GM11168 (cell line): ENCODE results near the gene DDX54.

Source experiments
- in situ Hi-C: fragments of 300-500 bp; cut with MboI; formaldehyde crosslinking; loops from one replicate; pipeline ENCODE4 v1.12.0; 2022; ENCODE audit warnings: low sequenced_read_pairs; ENCODE audit not compliant: unreplicated experiment

DDX54 gene

DNA sequence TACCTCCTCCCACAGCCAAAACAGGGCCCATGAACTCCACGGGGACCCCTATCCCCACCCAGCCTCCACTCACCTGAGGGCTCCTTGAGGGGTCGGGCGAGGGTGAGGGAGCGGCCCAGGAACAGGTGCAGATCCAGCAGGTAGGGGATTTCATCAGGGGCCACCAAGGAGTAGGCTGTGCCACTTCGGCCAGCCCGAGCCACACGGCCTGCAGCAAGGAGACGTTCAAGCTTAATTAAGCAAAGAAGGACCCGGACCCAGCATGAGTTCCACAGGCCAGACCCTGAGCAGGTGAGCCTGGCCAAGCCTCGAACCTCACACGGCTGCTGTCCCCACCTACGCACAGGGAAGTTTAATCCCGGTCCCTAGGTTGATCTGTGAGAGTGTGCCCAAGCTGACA lies 15.6 kb downstream of the DDX54 start:
- in situ Hi-C loops, result no loop called here

DNA sequence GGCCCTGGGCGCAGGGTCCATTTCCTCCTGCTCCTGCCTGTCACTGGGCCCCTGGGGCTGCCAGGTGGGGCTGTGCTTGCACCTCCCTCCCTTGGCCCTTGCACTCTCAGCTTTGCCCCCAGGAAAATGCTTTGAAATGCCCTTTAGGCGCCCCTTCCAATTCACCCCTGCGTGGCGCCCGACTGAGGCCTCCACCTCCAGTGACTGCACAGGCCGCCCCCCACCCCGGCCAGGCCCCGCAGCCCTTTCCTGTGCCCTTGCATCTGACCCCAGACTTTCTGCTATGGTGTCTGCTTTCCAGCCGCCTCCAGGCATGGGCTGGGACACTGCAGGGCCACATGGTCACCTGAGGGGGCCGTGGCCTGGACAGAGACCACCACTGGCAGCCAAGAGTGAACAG lies 17.4 kb downstream of the DDX54 start:
- in situ Hi-C loops, result no loop called here

DNA sequence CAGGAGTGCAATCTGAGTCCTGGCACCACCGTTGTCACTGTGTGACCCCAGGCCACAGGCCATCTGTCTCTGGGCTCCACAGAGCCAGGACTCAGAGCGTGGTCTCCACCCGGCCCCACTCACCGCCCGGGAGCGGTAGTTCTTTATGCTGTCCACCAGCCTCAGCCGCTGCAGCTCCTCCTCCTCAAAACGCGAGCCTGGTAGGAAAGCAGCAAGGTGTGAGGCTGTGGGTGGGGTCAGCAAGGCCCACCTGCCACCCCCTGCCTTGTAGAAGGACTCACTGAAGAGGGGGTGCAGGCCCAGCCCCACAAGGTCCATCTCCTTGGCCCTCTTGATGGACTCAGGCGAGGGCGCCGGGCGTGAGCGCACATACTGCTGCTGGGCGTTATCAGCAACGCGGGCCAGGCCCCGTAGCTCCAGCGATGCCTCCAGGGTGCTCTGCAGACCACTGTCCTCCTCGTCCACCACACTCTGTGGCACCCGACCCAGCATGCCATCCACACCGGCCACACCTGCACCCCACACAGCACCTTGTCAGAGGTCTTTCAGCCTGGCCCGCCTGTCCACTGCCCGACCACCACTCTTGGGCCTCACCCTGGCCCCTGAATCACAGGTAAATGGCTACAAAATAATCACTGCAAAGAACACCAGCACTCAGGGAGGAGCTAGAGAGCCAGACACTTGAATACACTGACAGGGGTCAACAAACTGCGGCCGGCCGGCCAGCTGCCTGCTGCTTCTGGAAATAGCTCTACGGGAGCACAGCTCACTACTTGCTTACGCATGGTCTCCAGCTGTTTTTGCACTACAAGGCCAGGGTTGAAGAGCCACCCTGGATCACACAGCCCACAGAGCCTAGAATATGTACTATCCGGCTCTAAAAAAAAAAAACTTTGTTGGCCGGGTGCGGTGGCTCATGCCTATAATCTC lies 19.5 kb downstream of the DDX54 start:
- in situ Hi-C loops, result no loop called here

DNA sequence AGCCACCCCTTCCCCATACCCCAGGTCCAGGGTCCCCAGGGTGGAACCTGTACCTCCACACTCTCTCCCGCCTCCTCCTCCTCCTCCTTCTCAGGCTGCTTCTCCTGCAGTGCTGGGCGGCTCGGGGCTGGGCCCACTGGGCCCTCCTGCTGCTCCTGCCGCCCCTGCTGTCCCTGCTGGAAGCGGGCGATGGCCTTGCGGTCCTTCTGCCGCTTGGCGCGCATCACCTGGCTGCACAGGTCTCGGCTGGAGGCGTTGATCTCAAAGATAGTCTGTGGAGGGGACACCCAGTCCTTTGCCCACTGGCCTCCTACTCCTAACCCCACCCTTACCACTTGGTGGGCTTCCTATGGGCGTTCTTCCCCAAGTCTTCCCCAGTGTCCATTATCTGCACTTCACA lies 21.3 kb downstream of the DDX54 start:
- in situ Hi-C loops, result no loop called here

DNA sequence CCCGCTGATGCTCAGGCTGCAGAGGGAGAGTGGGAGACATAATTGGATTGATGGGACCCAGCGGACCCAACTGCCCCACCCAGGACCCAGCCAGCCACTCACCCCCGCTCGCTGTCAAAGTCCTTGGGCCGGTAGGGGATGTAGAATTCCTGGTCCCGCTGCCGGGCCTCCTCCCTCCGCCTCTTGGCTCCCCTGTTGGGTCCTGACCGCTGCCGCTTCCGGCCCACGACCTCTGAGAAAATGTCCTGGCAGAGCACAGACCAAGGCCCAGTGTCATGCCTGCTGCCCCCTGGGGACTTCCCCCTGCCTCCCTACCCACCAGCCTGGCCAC lies 22.3 kb downstream of the DDX54 start:
- in situ Hi-C loops, result no loop called here

DNA sequence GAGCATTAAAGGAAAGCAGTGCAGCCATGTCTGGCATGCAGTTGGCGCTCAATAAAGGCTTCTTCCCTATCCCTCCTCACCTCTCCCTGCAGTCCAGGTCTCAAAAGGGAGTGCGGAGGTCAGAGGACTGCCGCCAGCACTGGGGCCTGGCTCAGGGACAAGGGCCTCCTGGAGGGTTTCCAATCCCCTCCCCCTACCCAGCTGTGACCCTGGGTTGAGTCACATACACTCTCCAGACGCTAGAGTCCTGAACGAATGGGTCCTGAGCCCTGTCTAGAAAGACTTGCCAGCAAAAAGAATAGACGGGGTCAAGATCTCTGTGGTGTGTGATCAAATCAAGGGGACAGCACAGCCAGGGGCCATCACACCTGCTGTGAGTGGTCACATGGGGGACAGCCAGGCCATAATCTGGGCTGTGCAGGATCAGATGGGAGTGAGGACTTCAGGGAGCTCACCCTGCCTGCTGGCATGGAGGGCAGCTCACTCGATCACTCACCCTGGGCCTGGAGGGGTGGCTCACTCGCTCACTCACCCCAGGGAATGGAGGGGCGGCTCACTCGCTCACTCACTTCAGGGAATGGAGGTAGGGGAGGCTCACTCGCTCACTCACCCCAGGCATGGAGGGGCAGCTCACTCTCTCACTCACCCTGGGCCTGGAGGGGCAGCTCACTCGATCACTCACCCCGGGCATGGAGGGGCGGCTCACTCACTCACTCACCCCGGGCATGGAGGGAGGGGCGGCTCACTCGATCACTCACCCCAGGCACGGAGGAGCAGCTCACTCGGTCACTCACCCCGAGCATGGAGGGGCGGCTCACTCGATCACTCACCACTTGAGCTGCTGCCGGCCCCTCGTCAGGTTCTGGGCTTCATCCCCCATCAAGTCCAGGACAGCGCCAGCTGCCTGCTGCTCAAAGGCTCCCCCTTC lies 22.9 kb downstream of the DDX54 start:
- in situ Hi-C loops, result no loop called here

DNA sequence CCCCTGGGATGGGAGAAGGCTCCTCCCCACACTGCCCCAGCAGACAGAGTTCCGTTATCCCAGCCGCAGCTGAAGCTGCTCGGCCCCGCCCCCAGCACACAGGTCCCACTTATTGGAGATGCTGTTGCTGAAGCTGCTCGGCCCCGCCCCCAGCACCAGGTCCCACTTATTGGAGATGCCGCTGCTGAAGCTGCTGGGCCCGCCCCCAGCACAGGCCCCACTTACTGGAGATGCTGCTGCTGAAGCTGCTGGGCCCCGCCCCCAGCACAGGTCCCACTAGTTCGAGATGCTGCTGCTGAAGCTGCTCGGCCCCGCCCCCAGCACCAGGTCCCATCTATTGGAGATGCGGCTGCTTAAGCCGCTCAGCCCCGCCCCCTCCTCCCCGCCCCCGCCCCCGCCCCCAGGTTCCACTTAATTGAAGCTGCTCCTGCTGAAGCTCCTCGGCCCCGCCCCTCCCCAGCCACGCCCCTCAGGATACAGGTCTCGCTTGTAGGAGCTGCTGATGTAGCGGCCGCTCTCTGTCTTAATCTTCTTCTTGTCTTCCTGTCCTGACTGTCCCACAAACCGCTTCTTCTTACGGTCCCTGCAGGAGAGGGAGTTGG lies 23.8 kb downstream of the DDX54 start:
- in situ Hi-C loops, result no loop called here

DNA sequence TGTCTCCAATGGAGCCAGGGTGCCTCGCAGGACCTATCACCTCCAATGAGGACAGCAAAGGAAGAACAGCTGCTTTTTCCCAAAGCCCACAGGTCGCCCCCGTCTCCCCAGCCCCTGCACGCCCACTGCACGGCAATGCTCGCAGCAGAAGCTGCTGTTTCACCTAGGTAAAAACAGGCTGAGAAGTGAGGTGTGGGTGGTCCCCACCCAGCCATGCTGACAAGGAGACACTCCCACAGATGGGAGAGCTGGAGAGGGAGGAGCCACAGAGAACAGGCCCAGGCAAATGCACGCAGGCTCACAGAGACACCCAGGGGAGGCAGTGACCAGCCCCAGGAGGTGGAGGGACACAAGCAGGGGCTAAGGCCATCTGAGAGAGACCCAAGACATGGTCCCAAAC lies 25.3 kb downstream of the DDX54 start:
- in situ Hi-C loops, result loop anchor here (5.0 kb wide), 1 partner anchor 113 kb away; no protein-coding TSS in a partner anchor

DNA sequence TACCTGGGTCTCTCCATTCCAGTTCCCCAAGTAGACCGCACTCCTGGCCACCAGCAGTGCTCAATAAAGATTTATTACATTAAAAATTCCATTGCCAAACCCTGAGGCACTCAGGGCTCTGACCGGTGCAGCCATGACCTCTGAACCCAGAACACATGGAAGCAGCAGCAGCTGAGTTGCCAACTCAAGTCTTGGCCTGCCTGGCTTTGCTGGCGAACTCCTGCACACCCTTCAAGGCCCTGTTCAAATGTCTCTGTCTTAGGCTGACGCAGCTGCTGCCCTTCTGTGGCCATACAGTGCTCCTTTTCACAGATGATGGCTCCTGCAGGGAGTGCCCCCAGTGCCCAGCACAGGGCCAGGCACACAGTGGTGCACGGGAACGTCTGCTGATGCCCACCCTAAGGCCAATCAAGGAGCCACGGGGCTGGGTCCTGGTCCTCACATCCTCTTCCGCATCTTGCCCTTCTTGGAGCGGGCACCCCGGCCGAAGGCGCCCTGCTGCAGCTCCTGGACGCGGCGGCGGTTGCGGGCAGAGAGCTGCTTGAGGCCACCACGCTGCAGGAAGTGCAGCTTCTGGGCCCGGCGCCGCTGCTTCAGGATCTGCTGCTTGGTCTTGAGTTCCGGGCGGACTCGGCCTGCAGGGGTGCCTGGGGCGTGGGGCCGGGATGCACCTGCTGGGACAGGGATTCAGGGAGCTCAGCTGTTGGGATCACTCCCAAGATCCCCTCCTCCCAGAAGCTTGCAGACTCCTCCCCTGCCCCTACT lies 26.7 kb downstream of the DDX54 start:
- in situ Hi-C loops, result loop anchor here (5.0 kb wide), 1 partner anchor 111 kb away; no protein-coding TSS in a partner anchor

DNA sequence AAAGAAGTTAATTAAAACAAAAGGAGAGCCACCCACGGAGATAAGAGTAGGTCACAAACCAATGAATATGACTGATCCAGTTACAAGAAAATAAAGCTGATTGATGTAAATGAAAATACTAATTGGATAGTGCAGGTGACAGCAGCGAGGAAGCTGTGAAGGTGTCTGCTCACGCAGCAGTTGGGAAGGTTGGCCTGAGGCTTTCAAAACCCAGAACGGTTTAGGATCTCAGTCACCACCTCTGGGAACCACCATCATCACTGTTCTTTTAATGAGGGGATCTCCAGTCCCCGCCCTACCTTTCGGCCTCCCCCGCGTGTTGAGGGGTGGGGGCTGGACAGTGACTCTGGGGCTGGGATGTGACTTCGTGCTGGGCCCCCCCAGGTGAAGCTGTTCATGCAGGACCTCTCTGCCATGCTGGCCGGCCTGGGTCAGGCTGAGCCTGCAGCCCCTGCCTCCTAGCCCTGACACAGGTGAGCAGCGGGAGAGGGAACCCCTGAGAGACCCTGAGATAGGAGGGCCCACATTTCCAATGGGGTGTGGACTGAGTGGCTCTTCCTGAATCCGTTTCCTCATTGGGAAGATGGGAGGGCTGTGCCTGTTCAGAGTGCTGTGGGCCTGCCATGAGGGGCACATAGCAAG lies 27.9 kb downstream of the DDX54 start:
- in situ Hi-C loops, result loop anchor here (5.0 kb wide), 1 partner anchor 110 kb away; no protein-coding TSS in a partner anchor

DNA sequence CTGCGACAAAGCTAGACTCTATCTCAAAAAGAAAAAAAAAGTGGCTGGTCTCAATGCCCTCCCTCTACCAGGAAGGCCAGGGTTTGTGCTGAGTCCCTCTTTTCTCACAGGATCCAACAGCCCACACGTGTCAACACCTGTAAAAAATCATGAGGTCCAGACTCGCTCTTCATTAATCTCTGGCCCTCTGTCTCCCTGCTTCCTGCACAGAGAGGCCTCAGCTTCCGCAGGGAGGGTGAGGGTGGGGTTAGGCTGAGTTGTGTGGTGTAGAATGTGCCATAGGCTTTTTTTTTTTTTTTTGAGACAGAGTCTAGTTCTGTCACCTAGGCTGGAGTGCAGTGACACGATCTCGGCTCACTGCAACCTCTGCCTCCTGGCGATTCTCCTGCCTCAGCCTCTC lies 29.6 kb downstream of the DDX54 start:
- in situ Hi-C loops, result loop anchor here (5.0 kb wide), 1 partner anchor 108 kb away; no protein-coding TSS in a partner anchor

DNA sequence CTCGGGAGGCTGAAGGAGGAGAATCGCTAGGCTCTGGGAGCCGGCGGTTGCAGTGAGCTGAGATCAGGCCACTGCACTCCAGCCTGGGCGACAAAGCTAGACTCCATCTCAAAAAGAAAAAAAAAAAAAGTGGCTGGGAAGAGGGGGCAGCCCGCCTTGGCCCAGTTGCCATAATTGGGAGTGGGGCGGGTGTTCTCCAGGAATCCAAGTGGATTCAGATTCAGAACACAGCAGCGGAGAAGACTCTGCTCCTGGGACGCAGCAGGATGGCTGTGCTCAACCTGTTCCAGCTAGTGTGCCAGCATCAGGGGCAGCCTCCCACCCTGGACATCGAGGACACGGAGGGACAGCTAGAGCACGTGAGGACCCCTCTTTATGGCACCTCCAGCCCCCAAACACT lies 30.2 kb downstream of the DDX54 start:
- in situ Hi-C loops, result loop anchor here (5.0 kb wide), 1 partner anchor 108 kb away; no protein-coding TSS in a partner anchor

DNA sequence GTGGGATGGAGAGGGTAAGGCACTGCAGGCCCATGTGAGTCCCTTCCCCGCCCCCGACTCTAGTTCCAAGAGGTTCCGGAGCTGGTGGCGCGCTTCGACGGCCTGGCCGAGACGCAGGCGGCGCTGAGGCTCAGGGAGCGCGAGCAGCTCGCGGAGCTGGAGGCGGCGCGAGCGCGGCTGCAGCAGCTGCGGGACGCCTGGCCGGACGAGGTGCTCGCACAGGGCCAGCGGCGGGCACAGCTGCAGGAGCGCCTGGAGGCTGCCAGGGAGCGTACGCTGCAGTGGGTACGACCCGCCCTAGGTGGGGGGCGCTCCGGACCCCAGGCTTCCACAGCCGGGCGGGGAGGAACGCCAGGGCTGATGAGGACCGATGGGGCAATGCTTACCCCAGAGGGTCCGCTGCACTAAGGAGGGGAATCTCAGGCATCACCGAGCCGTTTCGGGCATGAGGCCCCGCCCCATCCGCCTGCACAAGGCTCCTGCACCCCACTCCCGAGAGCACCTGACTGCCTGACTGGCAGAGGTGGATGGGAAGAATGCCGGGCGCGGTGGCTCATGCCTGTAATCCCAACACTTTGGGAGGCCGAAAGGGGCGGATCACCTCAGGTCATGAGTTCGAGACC lies 30.8 kb downstream of the DDX54 start:
- in situ Hi-C loops, result no loop called here

DNA sequence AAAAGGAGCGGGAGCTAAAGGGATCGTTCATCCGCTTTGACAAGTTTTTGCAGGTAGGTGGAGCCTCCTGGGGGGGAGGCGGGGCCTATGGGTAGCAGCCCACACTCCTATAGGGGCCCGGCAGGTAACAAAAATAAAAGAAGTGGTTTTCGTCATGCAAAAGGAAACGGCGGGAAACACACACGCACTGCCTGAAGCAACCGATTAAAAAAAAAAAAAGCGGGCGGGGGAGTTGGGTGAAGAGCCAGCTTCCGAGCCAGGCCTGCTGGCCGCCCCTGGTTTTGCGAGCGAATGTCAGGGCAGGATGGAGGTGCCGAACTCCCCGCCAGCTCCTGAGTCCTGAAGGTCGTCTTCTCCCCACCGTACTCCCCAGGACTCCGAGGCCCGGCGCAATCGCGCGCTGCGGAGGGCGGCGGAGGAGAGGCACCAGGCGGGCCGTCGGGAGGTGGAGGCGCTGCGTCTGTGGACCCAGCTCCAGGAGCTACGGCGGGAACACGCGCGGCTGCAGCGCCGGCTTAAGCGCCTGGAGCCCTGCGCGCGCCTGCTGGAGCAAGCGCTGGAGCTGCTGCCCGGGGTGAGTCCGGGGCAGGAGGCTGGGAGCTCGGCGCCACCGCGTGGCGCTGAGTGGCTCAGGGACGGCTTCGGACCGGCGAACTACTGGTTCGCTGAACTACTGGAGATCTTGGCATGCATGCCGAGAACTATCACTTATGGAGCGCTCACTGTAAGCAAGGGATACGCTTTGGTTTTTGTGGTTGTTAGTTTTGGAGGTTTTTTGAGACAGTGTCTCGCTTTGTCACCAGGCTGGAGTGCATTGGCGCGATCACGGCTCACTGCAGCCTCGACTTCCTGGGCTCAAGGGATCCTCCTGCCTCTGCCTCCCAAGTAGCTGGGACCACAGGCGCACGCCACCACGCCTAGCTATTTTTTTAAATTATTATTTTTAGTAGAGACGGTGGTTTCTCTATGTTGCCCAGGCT lies 32.2 kb downstream of the DDX54 start:
- in situ Hi-C loops, result no loop called here

DNA sequence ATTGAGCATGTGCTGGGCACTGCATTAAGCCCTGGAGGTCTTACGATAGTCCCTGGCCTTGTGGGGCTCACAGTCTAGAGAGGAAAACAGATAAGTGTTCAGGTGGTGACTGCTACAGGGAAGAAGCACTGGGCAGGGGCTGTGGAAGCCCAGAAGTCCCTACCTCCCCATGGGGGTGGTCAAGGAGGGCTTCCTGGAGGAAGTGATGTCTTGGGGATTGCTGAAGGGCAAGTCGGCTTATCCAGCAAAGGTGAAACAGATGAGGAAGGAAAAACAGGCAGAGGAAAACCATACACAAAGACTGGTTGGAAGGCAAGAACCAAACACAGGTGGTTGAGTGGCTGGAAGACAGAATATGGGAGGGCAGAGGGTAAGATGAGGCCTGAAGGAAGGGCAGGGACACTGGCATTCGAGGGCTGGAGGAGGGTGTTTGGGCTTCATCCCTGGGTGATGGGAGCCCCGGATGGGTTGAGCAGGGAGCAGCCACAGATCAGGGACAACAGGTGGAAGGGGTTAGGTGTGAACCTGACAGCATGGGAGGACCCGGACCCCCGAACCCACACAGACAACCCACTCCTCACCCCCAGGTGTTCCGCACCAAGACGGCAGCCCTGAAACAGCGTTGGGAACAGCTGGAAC lies 33.0 kb downstream of the DDX54 start:
- in situ Hi-C loops, result no loop called here

DNA sequence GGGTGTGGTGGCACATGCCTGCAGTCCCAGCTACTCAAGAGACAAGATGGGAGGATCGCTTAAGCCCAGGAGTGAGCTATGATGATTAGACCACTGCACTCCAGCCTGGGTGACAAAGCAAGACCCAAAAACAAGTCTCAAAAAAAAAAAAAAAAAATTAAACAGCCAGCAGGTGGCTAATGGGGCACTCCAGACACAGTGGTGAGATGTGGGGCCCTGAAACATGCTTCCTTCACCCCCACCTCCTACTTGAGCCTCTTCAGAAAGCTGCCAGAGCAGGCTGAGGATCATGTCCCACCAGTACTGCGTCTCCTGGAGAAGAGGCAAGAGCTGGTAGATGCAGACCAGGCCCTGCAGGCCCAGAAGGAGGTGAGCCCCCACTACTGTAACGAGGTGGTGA lies 33.6 kb downstream of the DDX54 start:
- in situ Hi-C loops, result no loop called here
